Adipocyte (in vitro differentiated cells): ENCODE measurements around the gene USH2A.

Source experiments
- DNase-seq: peaks from one replicate; pipeline ENCODE4 v3.0.0-alpha.2; 2015; ENCODE audit warnings: low read depth
- H3K27me3 ChIP-seq: replicated peaks from 2 replicates; pipeline ENCODE4 v1.7.0; 2013; ENCODE audit warnings: mild to moderate bottlenecking, low read length, moderate library complexity; ENCODE audit not compliant: control insufficient read depth, insufficient read depth
- H3K36me3 ChIP-seq: 2 replicates; pipeline ENCODE4 v1.7.0; 2013; ENCODE audit warnings: low read length, mild to moderate bottlenecking, moderate library complexity; ENCODE audit not compliant: control insufficient read depth, insufficient read depth, severe bottlenecking
- H3K4me1 ChIP-seq: 2 replicates; pipeline ENCODE4 v1.7.0; 2013; ENCODE audit warnings: mild to moderate bottlenecking, low read length, moderate library complexity; ENCODE audit not compliant: control insufficient read depth, insufficient read depth
- H3K4me3 ChIP-seq: 2 replicates; pipeline ENCODE4 v1.7.0; 2013; ENCODE audit warnings: mild to moderate bottlenecking, low read length, moderate library complexity
- H3K9ac ChIP-seq: 2 replicates; pipeline ENCODE4 v1.7.0; 2013; ENCODE audit warnings: mild to moderate bottlenecking, low read length, moderate library complexity
- H3K9me3 ChIP-seq: 2 replicates; pipeline ENCODE4 v1.7.0; 2013; ENCODE audit warnings: mild to moderate bottlenecking, low read length, moderate library complexity; ENCODE audit not compliant: control insufficient read depth

USH2A gene

DNA sequence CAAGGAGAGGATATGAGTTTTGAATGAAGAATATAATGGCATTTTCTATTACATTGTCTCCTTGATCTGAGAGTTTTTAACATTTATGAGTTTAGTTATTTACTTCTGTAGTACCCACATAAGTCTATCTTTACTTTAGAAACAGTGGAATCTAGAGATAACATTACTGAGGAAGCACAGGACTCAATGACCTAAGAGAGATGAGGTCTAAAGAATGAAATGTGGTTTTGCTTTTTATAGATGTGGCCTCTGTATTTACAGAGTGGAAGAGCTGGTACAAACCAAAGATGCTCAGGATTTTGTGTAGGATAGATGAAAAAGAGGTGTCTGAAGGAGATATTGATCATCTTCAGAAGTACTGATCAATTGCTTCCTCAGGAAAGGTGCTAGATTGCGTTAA is 678.8 kb downstream of the USH2A start:
- no peaks in the 10 kb centered on the region for H3K36me3 ChIP-seq
- no peak overlapping the region for H3K4me3 ChIP-seq
- no peaks in the 10 kb centered on the region for H3K9me3 ChIP-seq
- no peak overlapping the region for H3K9ac ChIP-seq
- no peaks in the 10 kb centered on the region for H3K27me3 ChIP-seq
- H3K4me1 ChIP-seq: peaks cover 11% of the 10 kb centered on the region
- DNase-seq: peak; percentile 30

DNA sequence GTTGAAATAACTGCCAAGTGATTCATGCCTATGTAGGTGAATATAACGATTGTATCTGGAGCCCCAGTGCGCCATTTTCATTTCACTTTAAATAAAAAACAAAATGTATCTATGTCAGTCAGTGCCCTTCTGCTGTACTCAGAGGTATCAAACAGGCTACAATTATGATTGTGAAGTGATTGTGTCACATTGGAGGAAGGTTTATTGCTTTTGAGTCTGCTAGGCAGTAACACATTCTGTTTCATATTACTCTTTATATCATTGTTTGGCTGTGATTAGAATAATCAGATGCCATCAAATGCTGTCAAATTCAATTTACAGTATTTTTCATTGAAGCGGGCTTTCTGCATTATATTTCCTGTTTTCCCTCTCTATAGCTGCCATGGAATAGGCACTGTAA is 684.2 kb downstream of the USH2A start:
- Histone ChIP-seq H3K9me3 (peaks cover 5% of the 10 kb centered on the region), H3K27me3 (no peaks in the 10 kb centered on the region), H3K4me1 (no peaks in the 10 kb centered on the region), H3K4me3 (no peak overlapping the region), H3K9ac (no peak overlapping the region), H3K36me3 (no peaks in the 10 kb centered on the region)
- DNase-seq: no peak

DNA sequence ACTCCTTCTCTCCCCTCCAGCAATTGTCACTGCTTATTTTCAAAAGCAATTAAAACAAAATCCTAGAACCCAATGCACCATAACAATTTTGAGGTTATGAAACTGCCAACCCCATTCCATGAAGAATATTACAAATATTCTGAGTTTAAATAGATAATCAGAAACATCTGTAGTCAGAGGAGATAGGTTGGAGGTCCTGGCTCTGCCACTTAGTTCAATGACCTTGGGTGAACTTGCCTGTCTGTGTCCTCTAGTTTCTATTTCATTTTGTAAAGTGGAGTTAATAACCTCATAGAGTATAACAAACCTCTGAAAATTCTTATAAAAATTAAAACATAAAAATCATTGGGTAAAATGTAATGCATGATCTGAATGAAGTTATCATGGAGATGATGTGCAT is 691.5 kb downstream of the USH2A start:
- Histone ChIP-seq H3K9me3 (peaks cover 9% of the 10 kb centered on the region), H3K9ac (no peak overlapping the region), H3K36me3 (no peaks in the 10 kb centered on the region), H3K4me3 (no peak overlapping the region), H3K4me1 (peaks cover 10% of the 10 kb centered on the region), H3K27me3 (no peaks in the 10 kb centered on the region)
- peak; percentile 61 for DNase-seq

DNA sequence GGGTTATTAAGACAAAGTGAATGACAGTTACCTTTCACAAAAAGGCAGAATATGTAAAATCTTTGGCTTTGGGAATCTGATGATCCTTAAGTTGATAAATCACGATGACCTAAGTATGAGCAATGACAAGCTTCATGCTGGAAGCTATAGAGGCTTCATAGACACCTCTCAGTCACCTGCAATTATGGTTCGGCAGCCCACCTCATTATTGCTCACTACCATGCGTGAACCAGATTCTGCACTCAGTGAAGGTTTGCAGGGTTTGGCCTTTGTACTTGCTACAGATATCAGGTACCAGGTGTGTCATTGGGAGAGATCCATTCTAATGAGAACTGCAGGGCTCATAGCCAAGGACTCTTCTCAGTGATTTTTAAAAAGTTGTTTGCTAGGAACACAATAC is 692.6 kb downstream of the USH2A start:
- H3K9me3 ChIP-seq: peaks cover 9% of the 10 kb centered on the region
- H3K27me3 ChIP-seq: no peaks in the 10 kb centered on the region
- peaks cover 10% of the 10 kb centered on the region for H3K4me1 ChIP-seq
- DNase-seq: no peak
- no peaks in the 10 kb centered on the region for H3K36me3 ChIP-seq
- H3K9ac ChIP-seq: no peak overlapping the region
- no peak overlapping the region for H3K4me3 ChIP-seq

DNA sequence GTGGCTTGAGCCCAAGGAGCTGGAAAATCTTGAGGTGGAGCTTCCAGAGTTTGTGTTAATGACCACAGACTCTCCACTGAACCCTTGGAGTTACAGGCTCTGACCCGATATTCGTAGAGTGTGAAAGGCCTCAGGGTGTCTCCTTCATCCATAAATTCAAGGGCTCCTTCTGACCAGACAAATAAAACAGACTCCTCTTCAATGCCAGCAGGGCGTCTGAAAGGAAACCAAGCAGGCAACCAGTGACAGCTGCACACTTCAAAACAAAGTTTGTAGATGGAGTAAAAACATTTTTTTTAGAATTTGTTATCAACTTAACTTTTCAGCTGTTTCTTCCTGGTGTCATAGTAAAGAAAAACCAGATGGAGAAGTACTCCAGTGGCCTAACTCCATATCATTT is 695.1 kb downstream of the USH2A start:
- H3K4me1 ChIP-seq: peaks cover 10% of the 10 kb centered on the region
- H3K9ac ChIP-seq: no peak overlapping the region
- no peak overlapping the region for H3K4me3 ChIP-seq
- no peaks in the 10 kb centered on the region for H3K36me3 ChIP-seq
- DNase-seq: no peak
- H3K27me3 ChIP-seq: no peaks in the 10 kb centered on the region
- no peaks in the 10 kb centered on the region for H3K9me3 ChIP-seq

DNA sequence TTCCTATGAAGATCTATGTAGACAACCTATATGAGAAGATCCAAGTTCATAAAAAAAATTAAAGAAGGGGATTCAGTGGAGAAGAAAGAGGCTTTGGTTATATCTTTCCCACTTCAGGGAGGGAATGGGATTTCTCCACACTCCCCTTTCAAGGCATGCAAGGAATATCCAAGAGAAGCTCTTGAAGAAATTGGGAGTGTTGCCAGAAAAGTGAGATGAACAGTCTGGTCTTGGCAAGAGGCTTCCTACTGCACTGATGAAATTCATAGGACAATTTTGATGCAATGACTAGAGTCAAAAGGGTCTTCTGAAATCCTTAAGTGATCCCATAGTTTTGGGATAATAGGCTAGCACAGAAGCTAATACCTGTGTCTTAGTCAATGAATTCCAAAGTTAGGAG is 703.1 kb downstream of the USH2A start:
- DNase-seq: peak; percentile 32
- Histone ChIP-seq H3K4me1 (peaks cover 16% of the 10 kb centered on the region), H3K9ac (no peak overlapping the region), H3K9me3 (no peaks in the 10 kb centered on the region), H3K36me3 (no peaks in the 10 kb centered on the region), H3K4me3 (no peak overlapping the region), H3K27me3 (no peaks in the 10 kb centered on the region)

DNA sequence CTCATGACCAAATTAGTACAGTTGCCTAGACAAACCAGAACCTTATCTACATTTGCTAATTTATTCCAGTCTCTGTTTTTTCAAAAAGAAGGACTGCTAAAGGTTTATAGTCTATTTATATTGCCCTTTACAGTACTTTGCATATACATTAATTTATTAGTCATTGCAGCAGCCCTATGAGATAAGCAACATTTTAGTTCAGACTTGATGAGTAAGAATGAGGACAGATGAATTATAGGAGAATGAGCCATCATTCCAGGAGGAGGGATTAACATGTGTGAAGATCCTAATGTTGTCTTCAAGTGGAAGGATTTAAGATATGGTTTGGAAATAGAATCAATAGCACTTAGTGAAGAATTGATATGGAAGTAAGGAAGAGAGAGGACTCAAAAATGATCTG is 703.7 kb downstream of the USH2A start:
- H3K4me1 ChIP-seq: peaks cover 16% of the 10 kb centered on the region
- no peaks in the 10 kb centered on the region for H3K36me3 ChIP-seq
- H3K27me3 ChIP-seq: no peaks in the 10 kb centered on the region
- no peak overlapping the region for H3K4me3 ChIP-seq
- no peak overlapping the region for H3K9ac ChIP-seq
- no peaks in the 10 kb centered on the region for H3K9me3 ChIP-seq
- no peak for DNase-seq

DNA sequence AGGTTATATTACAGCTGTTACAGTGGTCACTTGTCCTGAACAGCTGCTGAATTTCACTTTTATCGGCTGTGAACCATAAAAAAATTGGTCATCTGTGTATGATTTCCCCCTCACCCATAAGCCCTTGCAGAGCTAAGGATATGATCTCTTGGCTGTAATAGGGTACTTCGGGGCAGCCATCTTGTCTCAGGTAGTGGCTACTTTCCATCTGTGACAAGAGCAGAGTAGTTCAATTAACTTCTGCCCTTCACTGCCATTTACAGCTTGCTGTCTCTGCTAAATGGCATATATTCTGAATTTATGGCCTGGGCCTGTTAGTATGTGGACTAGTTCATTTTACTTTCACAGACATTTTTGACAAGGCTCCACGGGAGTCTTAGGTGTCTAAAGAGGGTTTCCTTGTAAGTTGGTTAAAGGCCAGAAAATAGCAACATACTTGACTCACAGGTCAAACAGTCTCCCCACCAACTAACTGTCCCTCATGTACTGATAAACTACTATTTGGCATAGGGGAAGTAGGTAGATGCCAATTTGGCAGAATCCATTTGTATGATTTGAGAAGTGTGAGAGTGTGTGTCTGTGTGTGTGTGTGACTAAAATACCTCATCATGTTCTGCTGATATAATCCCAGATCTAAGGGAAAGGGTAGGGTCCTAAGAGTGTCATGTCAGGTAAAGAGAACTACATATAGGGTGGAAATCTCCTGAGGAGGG is 704.5 kb downstream of the USH2A start:
- DNase-seq: no peak
- H3K36me3 ChIP-seq: no peaks in the 10 kb centered on the region
- H3K4me3 ChIP-seq: no peak overlapping the region
- H3K9me3 ChIP-seq: no peaks in the 10 kb centered on the region
- H3K27me3 ChIP-seq: no peaks in the 10 kb centered on the region
- H3K9ac ChIP-seq: no peak overlapping the region
- peaks cover 16% of the 10 kb centered on the region for H3K4me1 ChIP-seq

DNA sequence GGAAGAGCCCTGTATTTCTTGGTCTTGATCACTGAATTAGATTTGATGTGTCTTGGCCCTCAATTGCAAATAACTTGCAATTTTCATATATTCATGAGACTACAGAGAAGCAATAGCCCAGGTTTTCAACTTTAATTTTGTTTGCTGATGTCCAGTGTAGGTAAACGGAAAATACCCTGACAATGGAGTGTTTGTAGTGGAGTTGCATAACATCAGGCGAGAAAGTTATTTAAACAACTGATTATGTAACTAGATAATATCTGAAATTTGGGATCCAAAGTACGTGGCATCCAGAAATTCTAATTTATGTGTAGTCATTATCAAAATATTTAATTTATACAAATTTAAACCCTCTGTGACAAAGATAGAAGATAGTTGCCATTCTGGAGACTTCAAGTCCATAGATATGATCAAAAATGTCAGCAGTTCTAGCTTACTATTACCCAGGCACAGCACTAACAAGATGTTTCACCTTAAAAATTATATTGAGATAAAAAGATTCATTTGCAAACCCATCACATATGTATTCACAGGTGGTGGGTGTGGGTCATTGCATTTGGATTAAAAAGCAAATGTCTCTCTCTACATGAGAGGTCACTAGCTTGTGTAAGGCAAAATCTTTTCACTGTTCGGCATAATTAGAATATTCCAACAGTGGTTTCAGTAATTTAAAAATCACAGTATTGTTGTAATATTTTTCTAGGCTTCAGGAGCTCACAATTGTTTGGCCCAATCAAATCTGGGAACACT is 705.4 kb downstream of the USH2A start:
- H3K27me3 ChIP-seq: no peaks in the 10 kb centered on the region
- no peaks in the 10 kb centered on the region for H3K36me3 ChIP-seq
- no peak for DNase-seq
- no peaks in the 10 kb centered on the region for H3K9me3 ChIP-seq
- H3K4me1 ChIP-seq: peaks cover 16% of the 10 kb centered on the region
- no peak overlapping the region for H3K4me3 ChIP-seq
- H3K9ac ChIP-seq: no peak overlapping the region

DNA sequence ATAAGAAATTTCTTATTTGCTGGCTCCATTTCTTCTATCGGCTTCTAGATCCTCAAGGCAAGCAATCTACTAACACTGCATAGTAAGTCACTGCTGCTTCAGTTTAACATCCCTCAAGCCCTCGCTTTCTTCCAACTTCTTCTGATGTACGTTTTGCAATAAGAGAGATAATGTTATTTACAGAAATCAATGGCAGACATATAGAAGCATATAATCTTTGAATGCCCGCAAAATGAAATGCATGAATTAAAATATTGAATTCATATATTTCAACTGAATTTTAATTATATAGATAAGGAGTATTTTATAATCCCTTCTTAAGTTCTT is 712.4 kb downstream of the USH2A start:
- H3K9me3 ChIP-seq: no peaks in the 10 kb centered on the region
- peaks cover 6% of the 10 kb centered on the region for H3K4me1 ChIP-seq
- DNase-seq: no peak
- no peaks in the 10 kb centered on the region for H3K27me3 ChIP-seq
- no peak overlapping the region for H3K4me3 ChIP-seq
- H3K9ac ChIP-seq: no peak overlapping the region
- H3K36me3 ChIP-seq: no peaks in the 10 kb centered on the region

DNA sequence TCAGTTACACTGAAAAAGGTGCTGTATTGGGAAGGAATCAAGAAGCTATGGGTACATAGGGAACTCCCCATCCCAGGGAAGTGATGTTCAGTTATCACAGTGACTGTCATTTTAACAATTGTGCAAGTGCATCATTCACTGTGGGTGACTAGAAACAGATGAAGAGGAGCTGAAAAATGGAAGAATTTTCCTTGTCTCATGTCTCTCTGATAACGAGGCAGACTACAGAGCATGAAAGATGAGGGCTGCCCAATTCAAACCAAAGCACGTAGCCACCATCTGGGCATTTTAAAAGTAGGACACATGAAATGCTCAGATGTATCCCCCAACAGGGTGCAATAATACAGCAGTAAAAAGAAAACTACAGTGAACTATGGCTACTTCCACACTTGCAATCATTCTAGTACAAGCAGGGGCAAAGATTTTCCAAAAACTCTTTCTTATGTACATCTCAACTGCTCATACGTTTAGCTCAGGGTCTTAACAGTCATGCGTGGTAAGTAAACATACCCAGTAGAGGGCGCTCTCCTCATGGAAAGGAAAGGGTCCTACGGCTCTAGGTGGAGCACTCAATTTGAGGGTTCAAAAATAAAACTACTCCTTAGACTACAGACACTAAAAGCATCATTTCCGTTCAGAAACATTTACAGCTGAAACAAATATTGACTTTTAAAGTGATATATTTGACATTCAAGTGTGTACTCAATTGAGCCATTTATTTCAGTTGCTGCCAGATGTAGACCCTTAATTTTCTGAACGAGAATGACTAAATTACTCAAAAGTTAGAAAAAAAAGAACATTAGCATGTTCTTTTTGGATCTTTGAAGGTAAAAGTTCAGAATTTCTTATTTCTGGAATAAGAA is 713.0 kb downstream of the USH2A start:
- peak; percentile 76 for DNase-seq
- no peaks in the 10 kb centered on the region for H3K27me3 ChIP-seq

More for the DNA sequence above, 713.0 kb downstream of the USH2A start:
- H3K9ac ChIP-seq: no peak overlapping the region
- no peaks in the 10 kb centered on the region for H3K9me3 ChIP-seq
- peaks cover 6% of the 10 kb centered on the region for H3K4me1 ChIP-seq
- H3K4me3 ChIP-seq: no peak overlapping the region
- H3K36me3 ChIP-seq: no peaks in the 10 kb centered on the region
